H1 (cell line): ENCODE measurements around the gene HID1. TPM values are rescaled to one million over a fixed set of nuclear protein-coding genes. Genes with fewer than 3 reads are reported as not detected.

Source experiments
- CBX8 ChIP-seq: fragments of 300-800, 300-1000 bp; sonication (generic); IDR thresholded peaks from 2 replicates; pipeline ENCODE4 v1.7.1; 2016; ENCODE audit warnings: low read depth, low read length, borderline replicate concordance
- HDAC6 ChIP-seq: IDR thresholded peaks from one replicate; pipeline ENCODE4 v1.7.1; 2012; ENCODE audit warnings: low read depth, mild to moderate bottlenecking, inconsistent platforms, low read length, moderate library complexity
- NRF1 ChIP-seq: IDR thresholded peaks from 2 replicates; pipeline ENCODE4 v1.6.1; 2011; ENCODE audit warnings: mild to moderate bottlenecking, low read depth, low read length, improper control_type of control experiment
- PHF8 ChIP-seq: fragments of 200-600 bp; sonication (generic); conservative IDR thresholded peaks from 2 replicates; pipeline ENCODE4 v1.7.1; 2012; ENCODE audit warnings: low read depth, mild to moderate bottlenecking, inconsistent platforms, low read length, moderate library complexity
- POU5F1 ChIP-seq: IDR thresholded peaks from 2 replicates; pipeline ENCODE4 v1.6.1; 2011; ENCODE audit warnings: low read depth, mild to moderate bottlenecking, low read length, moderate library complexity
- RAD21 ChIP-seq, 2 experiments: IDR thresholded peaks in 1 of 2; conservative IDR thresholded peaks in 1 of 2; 2 replicates each; pipeline ENCODE4 v1.6.1; 2011; ENCODE audit warnings: low read depth in 2 of 2, low read length in 2 of 2, improper control_type of control experiment in 1 of 2, inconsistent platforms in 1 of 2, mild to moderate bottlenecking in 1 of 2, moderate library complexity in 1 of 2
- RXRA ChIP-seq: IDR thresholded peaks from 2 replicates; pipeline ENCODE4 v1.6.1; 2011; ENCODE audit warnings: low read depth, mild to moderate bottlenecking, low read length, moderate library complexity; ENCODE audit not compliant: insufficient read depth
- SP4 ChIP-seq: IDR thresholded peaks from 2 replicates; pipeline ENCODE4 v1.6.1; 2012; ENCODE audit warnings: low read length, inconsistent platforms
- TAF7 ChIP-seq: optimal IDR thresholded peaks from 2 replicates; pipeline ENCODE3; 2011; ENCODE audit warnings: low read depth, mild to moderate bottlenecking, inconsistent platforms, low read length, moderate library complexity, borderline replicate concordance
- YY1 ChIP-seq: IDR thresholded peaks from 2 replicates; pipeline ENCODE4 v1.6.1; 2011; ENCODE audit warnings: low read depth, mild to moderate bottlenecking, low read length
- polyA plus RNA-seq, 7 experiments: library from polyadenylated mRNA; depleted of rRNA in 3 of 7; stranded (reverse) in 5 of 7; unstranded in 2 of 7; fragments of >200 nt in 5 of 7; fragments of 200-250 nt in 2 of 7; gene quantifications; 1 replicate in 5 of 7; 2 replicates in 1 of 7; 4 replicates in 1 of 7; pipeline versions ENCODE4 v1.2.1 to v1.2.3, GENCODE V29; 2011 to 2013; ENCODE audit warnings: missing spikeins in 2 of 7, mixed read lengths in 2 of 7
- total RNA-seq: library from RNA; stranded (reverse); fragmentation: NEBNext Ultra II Directional; extraction: Animal tissue kit (Norgen Biotek cat#: 25700); gene quantifications from 2 replicates; pipeline ENCODE4 v1.2.1, GENCODE V29; 2021

The HID1 gene
- total and polyA plus RNA-seq, 2 of the 8 experiments (the other 6 are each of a cell fraction or from before 2014, with no cell fraction given), result 15.1 to 25.9 TPM

DNA sequence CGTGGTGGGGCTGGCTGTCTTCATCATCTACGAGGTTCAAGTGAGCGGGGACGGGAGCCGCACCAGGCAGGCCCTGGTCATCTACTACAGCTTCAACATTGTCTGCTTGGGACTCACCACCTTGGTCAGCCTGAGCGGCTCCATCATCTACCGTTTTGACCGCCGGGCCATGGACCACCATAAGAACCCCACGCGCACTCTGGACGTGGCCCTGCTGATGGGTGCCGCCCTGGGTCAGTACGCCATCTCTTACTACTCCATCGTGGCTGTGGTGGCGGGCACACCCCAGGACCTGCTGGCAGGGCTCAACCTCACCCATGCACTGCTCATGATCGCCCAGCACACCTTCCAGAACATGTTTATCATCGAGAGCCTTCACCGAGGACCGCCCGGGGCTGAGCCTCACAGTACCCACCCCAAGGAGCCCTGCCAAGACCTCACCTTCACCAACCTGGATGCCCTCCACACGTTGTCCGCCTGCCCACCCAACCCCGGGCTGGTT is 42.0 kb downstream of the HID1 start (continued):
- TF ChIP-seq HDAC6 (no peak), CBX8 (no peak), SP4 (no peak), RAD21 (IDR thresholded peaks at IDR 0.05 in 1 of 2, conservative IDR thresholded peaks at IDR 0.05 in 1 of 2; ENCODE audit: low read depth in 2 of 2, low read length in 2 of 2) (no peak), TAF7 (no peak), YY1 (no peak), PHF8 (no peak), POU5F1 (no peak), RXRA (no peak), NRF1 (no peak)
- TF ChIP-seq, all 59 proteins: peak for 0
